Dendritic cell treated with granulocyte-macrophage colony-stimulating factor and Interleukin-4, amounts not matched to agents 40 ng/mL and 50 ng/mL, for 4 days (primary cell): Measurements from ENCODE around the gene CRADD.
"Not testable (repeated sequence)": the region's sequence is repeated elsewhere in the genome, so short reads cannot be mapped to it uniquely, and the experiment has no call there.

ENCODE experiments used
- H3K27ac Mint-ChIP-seq: one replicate; pipeline ENCODE4 v1.8.0; 2022; ENCODE audit warnings: mild to moderate bottlenecking, mixed read lengths
- H3K27me3 Mint-ChIP-seq: one replicate; pipeline ENCODE4 v1.8.0; 2022; ENCODE audit warnings: mild to moderate bottlenecking, mixed read lengths
- H3K36me3 Mint-ChIP-seq: one replicate; pipeline ENCODE4 v1.8.0; 2022; ENCODE audit warnings: low read depth, mixed read lengths
- H3K4me1 Mint-ChIP-seq: one replicate; pipeline ENCODE4 v1.8.0; 2022; ENCODE audit warnings: low read depth, mixed read lengths
- H3K4me3 Mint-ChIP-seq: one replicate; pipeline ENCODE4 v1.8.0; 2022; ENCODE audit warnings: mild to moderate bottlenecking, moderate library complexity, mixed read lengths
- H3K9me3 Mint-ChIP-seq: one replicate; pipeline ENCODE4 v1.8.0; 2022; ENCODE audit warnings: mixed read lengths
- intact Hi-C: fragments of 100-400 bp; cut with micrococcal nuclease; formaldehyde crosslinking; loops from one replicate; pipeline ENCODE4 v1.15.0; 2022

The CRADD gene

DNA sequence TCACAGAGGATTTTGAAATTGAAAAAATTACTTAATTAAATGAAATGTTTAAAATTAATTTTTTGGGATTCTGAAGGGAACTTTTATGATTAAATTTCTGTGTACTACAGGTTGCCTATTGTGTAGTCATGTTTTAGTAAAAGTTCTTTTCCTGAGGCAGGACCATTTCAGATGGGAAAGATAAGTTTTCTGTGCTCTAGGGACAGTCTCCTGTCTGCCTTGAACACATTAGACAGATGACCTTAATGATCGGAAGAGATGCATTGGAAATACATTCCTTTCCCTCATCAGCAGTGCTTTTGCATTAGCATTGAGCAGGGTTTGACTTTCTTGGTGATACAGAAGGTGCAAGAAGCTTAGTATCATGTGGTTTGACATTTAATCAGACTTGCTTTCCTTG is 28.1 kb downstream of the CRADD start:
- H3K27me3 Mint-ChIP-seq, result no peaks in the 10 kb centered on the region
- intact Hi-C loops, result no loop called here
- H3K4me1 Mint-ChIP-seq, result no peaks in the 10 kb centered on the region
- no peak overlapping the region for H3K4me3 Mint-ChIP-seq
- peaks cover 8% of the 10 kb centered on the region for H3K36me3 Mint-ChIP-seq
- H3K9me3 Mint-ChIP-seq, result peaks cover 20% of the 10 kb centered on the region
- no peak overlapping the region for H3K27ac Mint-ChIP-seq

DNA sequence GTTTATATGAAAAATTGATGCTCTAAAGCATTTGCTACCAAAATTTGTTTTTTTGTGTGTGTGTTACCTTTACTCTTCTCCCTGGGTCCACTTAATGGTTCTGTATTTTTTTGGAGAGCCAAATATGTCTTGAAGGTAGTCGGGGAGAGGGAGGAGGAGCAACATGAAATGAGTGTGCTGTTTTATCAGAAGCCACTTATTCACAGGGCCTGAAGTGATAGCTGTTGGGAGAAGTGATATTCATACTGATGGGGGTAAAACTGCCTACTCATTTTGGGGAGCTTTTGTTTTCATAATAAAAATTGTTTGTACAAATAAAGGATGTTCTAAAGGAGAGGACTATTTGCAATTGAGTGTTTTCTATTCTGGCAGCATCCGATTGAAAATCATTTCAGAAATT is 29.2 kb downstream of the CRADD start:
- no peaks in the 10 kb centered on the region for H3K27me3 Mint-ChIP-seq
- no peak overlapping the region for H3K27ac Mint-ChIP-seq
- no peaks in the 10 kb centered on the region for H3K4me1 Mint-ChIP-seq
- intact Hi-C loops, result no loop called here
- peaks cover 9% of the 10 kb centered on the region for H3K36me3 Mint-ChIP-seq
- peaks cover 24% of the 10 kb centered on the region for H3K9me3 Mint-ChIP-seq
- H3K4me3 Mint-ChIP-seq, result no peak overlapping the region

DNA sequence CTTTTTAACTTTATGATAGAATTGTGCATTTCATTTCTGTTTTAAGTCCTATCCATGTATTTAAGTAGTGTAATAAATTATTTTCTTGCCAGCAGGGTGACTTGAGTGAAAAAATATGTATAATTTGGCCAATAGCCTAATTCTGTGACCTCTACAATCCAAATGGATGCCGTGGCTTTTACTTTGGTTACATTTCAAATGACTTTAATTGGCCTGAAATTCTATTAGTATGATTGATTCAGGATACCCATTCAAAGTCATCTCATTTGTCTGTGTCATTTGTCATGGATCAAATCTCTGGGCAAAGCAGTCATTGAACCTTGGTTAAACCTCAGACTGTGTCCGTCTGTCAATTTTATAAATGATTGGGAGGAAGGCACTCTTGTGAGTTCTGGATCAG is 29.6 kb downstream of the CRADD start:
- Mint-ChIP-seq H3K27me3 (no peaks in the 10 kb centered on the region), H3K9me3 (peaks cover 24% of the 10 kb centered on the region), H3K27ac (no peak overlapping the region), H3K4me1 (no peaks in the 10 kb centered on the region), H3K4me3 (no peak overlapping the region), H3K36me3 (peaks cover 9% of the 10 kb centered on the region)
- intact Hi-C loops, result no loop called here

DNA sequence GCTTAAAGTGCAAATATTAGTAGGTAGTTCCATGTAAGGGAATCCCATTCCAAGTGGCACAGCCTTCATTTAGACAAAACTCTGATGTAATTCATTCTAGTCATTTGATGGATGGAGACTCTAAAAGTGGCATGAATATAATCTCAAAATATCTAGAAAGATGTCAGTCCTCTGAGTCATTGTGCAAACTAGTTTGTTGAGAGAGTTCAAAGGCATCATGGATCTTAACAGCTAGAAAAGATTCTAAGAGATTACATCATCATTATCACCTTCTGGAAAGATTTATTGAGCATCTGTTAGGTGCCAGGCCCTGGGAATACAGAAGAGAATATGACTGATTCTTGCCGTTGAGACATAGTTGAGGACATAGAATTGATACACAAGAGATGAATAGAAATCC is 30.7 kb downstream of the CRADD start:
- no peak overlapping the region for H3K4me3 Mint-ChIP-seq
- peaks cover 9% of the 10 kb centered on the region for H3K36me3 Mint-ChIP-seq
- H3K27ac Mint-ChIP-seq, result no peak overlapping the region
- peaks cover 24% of the 10 kb centered on the region for H3K9me3 Mint-ChIP-seq
- no peaks in the 10 kb centered on the region for H3K27me3 Mint-ChIP-seq
- intact Hi-C loops, result no loop called here
- H3K4me1 Mint-ChIP-seq, result no peaks in the 10 kb centered on the region

DNA sequence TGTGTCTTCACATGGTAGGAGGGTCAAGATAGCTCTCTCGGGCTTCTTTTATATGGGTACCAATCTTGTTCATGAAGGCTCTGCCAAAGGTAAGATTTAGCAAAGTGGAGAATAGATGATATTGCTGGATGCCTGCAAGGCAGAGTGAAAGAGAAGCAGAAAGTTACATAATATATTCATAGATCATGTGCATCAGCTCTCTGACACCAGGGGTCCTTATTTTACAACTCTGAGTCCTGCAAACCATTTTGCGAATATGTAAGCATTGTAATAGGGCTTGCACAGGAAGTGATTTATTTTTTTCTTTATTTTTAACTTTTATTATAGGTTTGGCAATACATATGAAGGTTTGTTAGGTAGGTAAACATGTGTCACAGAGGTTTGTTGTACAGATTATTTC is 31.8 kb downstream of the CRADD start:
- intact Hi-C loops, result no loop called here
- H3K4me1 Mint-ChIP-seq, result no peaks in the 10 kb centered on the region
- no peaks in the 10 kb centered on the region for H3K27me3 Mint-ChIP-seq
- peaks cover 24% of the 10 kb centered on the region for H3K9me3 Mint-ChIP-seq
- no peak overlapping the region for H3K4me3 Mint-ChIP-seq
- H3K27ac Mint-ChIP-seq, result no peak overlapping the region
- peaks cover 9% of the 10 kb centered on the region for H3K36me3 Mint-ChIP-seq

DNA sequence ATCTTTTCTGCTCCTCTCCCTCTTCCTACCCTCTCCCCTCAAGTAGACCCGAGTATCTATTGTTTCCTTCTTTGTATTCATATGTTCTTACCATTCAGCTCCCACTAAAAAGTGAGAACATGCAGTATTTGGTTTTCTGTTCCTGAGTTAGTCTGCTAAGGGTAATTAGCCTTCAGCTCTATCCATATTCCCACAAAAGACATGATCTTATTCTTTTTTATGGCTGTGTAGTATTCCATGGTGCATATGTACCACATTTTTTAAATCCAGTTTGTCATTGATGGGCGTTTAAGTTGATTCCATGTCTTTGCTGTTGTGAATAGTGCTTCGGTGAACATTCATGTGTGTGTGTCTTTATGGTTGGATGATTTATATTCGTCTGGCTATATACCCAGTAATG is 32.2 kb downstream of the CRADD start:
- Mint-ChIP-seq H3K27ac (no peak overlapping the region), H3K27me3 (no peaks in the 10 kb centered on the region), H3K4me1 (no peaks in the 10 kb centered on the region), H3K9me3 (peaks cover 24% of the 10 kb centered on the region), H3K4me3 (no peak overlapping the region), H3K36me3 (peaks cover 9% of the 10 kb centered on the region)
- intact Hi-C loops, result no loop called here

DNA sequence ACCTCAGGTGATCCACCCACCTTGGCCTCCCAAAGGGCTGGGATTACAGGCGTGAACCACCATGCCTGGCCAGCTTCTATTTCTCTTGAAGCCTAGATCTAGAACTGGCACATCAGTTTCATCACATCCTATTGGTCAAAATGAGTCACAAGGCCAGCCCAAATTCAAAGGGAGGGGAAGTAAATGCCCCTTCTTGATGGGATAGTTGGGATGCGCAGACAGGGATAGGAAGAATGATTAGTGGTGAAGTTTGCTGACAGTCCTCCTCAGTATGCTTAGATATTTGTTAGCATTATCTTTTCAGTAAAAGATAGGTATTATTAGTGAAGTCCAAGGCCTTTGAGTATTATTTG is 33.4 kb downstream of the CRADD start:
- intact Hi-C loops, result no loop called here
- no peak overlapping the region for H3K27ac Mint-ChIP-seq
- no peaks in the 10 kb centered on the region for H3K27me3 Mint-ChIP-seq
- no peak overlapping the region for H3K4me3 Mint-ChIP-seq
- no peaks in the 10 kb centered on the region for H3K4me1 Mint-ChIP-seq
- H3K36me3 Mint-ChIP-seq, result peaks cover 9% of the 10 kb centered on the region
- H3K9me3 Mint-ChIP-seq, result peaks cover 24% of the 10 kb centered on the region

DNA sequence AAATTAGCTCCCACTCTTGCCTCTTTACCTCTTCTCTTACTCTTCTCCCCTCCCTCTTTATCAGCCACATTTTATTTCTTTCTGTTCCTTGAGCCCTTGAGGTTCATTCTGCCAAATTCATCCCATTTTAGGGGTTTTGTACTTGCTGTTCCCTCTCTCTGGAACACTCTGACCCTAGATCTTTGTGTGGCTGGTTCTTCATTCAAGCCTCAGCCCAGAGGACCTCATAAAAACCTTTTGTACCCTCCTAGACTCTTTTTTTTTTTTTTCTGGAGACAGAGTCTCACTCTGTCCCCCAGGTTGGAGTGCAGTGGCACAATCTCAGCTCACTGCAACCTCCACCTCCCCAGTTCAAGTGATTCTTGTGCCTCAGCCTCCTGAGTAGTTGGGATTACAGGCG is 34.3 kb downstream of the CRADD start:
- intact Hi-C loops, H3K27me3 Mint-ChIP-seq, H3K27ac Mint-ChIP-seq, H3K36me3 Mint-ChIP-seq, H3K4me3 Mint-ChIP-seq, H3K4me1 Mint-ChIP-seq: not testable (repeated sequence)
- peaks cover 24% of the 10 kb centered on the region for H3K9me3 Mint-ChIP-seq

DNA sequence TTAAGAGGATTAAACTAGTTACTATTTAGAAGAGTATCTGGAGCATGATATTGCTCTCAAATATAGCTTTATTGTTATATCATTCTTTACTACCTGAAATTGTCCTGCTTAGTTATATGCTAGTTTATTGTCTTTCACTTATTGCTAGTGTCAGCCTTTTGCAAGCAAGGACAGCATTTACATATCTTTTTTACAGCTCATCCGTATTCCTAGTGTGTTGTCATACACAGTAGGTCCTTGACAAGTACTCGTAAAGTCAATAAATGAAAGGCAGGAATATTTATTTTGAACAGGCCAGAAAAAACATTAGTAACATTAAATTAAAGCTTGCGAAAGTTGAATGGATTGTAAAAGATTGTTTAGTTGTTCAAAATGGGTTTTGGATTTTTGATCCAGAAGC is 35.0 kb downstream of the CRADD start:
- no peaks in the 10 kb centered on the region for H3K27me3 Mint-ChIP-seq
- intact Hi-C loops, result no loop called here
- H3K4me1 Mint-ChIP-seq, result no peaks in the 10 kb centered on the region
- H3K27ac Mint-ChIP-seq, result no peak overlapping the region
- peaks cover 24% of the 10 kb centered on the region for H3K9me3 Mint-ChIP-seq
- H3K4me3 Mint-ChIP-seq, result no peak overlapping the region
- peaks cover 9% of the 10 kb centered on the region for H3K36me3 Mint-ChIP-seq

DNA sequence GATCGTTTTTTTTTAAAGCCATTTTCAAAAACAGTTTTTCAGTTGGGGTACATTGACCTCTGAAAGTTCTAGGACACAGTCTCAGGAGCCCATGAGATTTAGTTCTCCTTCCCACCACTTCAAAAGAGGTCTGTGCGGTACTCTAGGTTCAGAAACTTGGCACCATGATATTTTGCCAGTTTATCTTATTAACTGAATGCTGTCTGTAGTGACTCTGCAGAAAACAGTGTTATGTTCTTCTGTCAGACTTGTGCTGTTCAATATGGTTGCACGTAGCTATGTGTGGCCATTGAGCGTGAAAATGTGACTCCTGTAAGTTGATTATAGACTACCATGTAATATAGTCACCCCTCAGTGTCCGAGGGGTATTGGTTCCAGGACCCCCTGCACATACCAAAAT is 35.9 kb downstream of the CRADD start:
- no peak overlapping the region for H3K4me3 Mint-ChIP-seq
- no peaks in the 10 kb centered on the region for H3K4me1 Mint-ChIP-seq
- intact Hi-C loops, result no loop called here
- peaks cover 31% of the 10 kb centered on the region for H3K9me3 Mint-ChIP-seq
- peaks cover 9% of the 10 kb centered on the region for H3K36me3 Mint-ChIP-seq
- no peaks in the 10 kb centered on the region for H3K27me3 Mint-ChIP-seq
- no peak overlapping the region for H3K27ac Mint-ChIP-seq

DNA sequence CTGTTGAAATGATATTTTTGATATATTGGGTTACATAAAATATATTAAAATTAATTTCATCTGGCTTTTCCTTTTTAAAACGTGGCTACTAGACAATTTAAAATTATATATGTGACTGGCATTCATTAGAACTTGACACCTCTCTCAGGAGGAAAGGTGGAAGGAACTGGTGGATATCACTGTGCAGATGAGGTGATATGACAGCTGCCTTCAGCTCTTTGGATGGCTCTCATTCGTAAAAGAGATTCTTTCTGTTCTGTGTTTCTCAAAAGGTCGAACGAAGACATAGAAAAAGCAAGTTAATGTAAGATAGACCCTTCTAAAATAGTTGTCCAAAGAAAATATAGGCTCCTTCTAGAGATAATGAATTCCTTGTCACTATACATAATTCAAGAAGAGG is 36.6 kb downstream of the CRADD start:
- H3K27me3 Mint-ChIP-seq, result no peaks in the 10 kb centered on the region
- H3K4me3 Mint-ChIP-seq, result no peak overlapping the region
- H3K9me3 Mint-ChIP-seq, result peaks cover 32% of the 10 kb centered on the region
- intact Hi-C loops, result no loop called here
- no peaks in the 10 kb centered on the region for H3K4me1 Mint-ChIP-seq
- peaks cover 9% of the 10 kb centered on the region for H3K36me3 Mint-ChIP-seq
- no peak overlapping the region for H3K27ac Mint-ChIP-seq

DNA sequence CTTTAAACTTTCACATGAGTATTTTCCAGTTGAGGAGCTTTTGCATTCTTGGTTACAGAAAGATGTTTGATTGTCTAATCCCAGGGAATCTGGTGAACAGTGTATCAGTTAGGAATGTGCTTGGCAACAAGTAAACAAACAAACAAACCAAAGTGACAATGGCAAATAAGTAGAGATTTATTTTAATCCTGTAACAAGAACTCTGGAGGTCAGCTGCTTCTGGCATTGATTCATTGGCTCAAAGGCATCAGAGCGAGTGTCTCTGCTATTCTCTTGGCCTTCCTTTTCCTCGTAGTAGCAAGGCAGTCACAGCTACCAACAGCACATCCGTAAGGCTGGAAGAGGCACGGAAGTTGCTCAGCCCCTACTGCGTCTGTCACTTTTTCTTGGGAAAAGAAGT is 37.2 kb downstream of the CRADD start:
- Mint-ChIP-seq H3K27me3 (no peaks in the 10 kb centered on the region), H3K27ac (no peak overlapping the region), H3K36me3 (peaks cover 9% of the 10 kb centered on the region), H3K4me3 (no peak overlapping the region), H3K9me3 (peaks cover 26% of the 10 kb centered on the region), H3K4me1 (no peaks in the 10 kb centered on the region)
- intact Hi-C loops, result no loop called here

DNA sequence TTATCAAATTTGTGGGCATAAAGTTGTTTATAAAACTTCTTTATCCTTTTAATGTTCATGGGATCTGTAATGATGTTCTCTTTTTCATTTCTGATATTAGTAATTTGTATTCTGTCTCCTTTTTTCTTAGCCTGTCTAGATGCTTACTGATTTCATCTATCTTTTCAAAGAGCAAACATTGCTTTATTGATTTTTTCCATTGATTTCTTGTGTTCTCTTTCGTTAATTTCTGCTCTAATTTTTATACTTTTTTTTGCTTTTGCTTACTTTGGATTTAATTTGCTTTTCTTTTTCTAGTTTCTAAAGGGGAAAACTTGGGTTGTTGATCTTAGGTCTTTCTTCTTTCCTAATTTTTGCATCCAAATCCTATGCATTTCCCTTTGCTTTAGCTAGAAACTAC is 42.5 kb downstream of the CRADD start:
- Mint-ChIP-seq H3K27ac (no peak overlapping the region), H3K4me1 (peaks cover 10% of the 10 kb centered on the region), H3K9me3 (peaks cover 45% of the 10 kb centered on the region), H3K4me3 (no peak overlapping the region), H3K27me3 (no peaks in the 10 kb centered on the region), H3K36me3 (peaks cover 11% of the 10 kb centered on the region)
- intact Hi-C loops, result no loop called here

DNA sequence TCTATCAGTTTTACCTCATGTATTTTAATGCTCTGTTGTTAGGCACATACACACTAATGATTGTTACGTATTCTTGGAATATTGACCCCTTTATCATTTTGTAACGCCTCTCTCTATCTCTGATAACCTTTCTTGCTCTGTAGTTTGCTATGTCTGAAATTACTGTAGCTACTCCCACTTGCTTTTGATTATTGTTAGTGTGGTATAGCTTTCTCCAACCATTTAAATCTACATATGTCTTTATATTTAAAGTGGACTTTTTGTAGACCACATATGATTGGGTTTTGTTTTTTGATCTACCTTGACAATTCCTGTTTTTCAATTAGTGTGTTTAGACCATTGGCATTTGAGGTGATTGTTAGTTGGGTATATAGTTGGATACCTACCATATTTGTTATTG is 43.4 kb downstream of the CRADD start:
- Mint-ChIP-seq H3K36me3 (peaks cover 11% of the 10 kb centered on the region), H3K27ac (no peak overlapping the region), H3K4me1 (peaks cover 10% of the 10 kb centered on the region), H3K27me3 (no peaks in the 10 kb centered on the region), H3K4me3 (no peak overlapping the region), H3K9me3 (peaks cover 45% of the 10 kb centered on the region)
- intact Hi-C loops, result no loop called here

DNA sequence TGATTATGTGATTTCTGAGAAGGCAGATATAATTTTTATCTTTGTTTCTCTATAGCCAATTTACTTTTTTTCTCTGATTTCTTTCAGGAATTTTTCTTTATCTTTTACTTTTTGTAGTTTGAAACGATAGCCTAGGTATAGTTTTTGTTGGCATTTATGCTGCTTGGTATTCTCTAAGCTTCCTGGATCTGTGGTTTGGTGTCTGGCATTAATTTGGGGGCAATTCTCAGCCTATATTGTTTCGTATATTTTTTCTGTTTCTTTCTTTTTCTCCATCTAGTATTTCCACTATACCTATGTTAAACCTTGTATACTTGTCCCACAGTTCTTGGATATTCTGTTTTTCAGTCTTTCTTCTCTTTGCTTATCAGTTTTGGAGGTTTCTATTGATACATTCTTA is 45.0 kb downstream of the CRADD start:
- Mint-ChIP-seq H3K9me3 (peaks cover 45% of the 10 kb centered on the region), H3K27ac (no peak overlapping the region), H3K36me3 (peaks cover 11% of the 10 kb centered on the region), H3K27me3 (no peaks in the 10 kb centered on the region), H3K4me3 (no peak overlapping the region), H3K4me1 (peaks cover 14% of the 10 kb centered on the region)
- intact Hi-C loops, result no loop called here
